Keratinocyte (primary cell): ENCODE results near the gene SAMD14. TPM values are rescaled to one million over a fixed set of nuclear protein-coding genes. Genes with fewer than 3 reads are reported as not detected.

Experiments used
- DNase-seq: peaks from one replicate; pipeline ENCODE4 v3.0.0-alpha.2; 2011; ENCODE audit warnings: low read depth, missing footprints, low spot score
- FAIRE-seq: peaks from 2 replicates; lab custom pipeline; 2011; peaks lifted over from hg19 to GRCh38; lab: Jason Lieb, UNC
- H2AFZ ChIP-seq: 2 replicates; pipeline ENCODE4 v1.6.0; 2012; ENCODE audit warnings: low read length, control low read depth, inconsistent platforms; ENCODE audit not compliant: control insufficient read depth
- H3K27ac ChIP-seq: 2 replicates; pipeline ENCODE4 v1.5.1; 2011; ENCODE audit warnings: low read length; ENCODE audit not compliant: control insufficient read depth, insufficient read depth
- H3K27me3 ChIP-seq: 3 replicates; pipeline ENCODE4 v1.6.0; 2011; ENCODE audit warnings: low read length; ENCODE audit not compliant: control insufficient read depth, insufficient read depth; ENCODE audit errors: extremely low read depth
- H3K36me3 ChIP-seq, 2 experiments: 2 replicates in 1 of 2; 3 replicates in 1 of 2; pipeline ENCODE4 v1.5.1; 2011; ENCODE audit warnings: low read length in 2 of 2, mild to moderate bottlenecking in 1 of 2; ENCODE audit not compliant: control insufficient read depth in 2 of 2, insufficient read depth in 2 of 2; ENCODE audit errors: extremely low read depth in 1 of 2
- H3K4me1 ChIP-seq: 3 replicates; pipeline ENCODE4 v1.5.1; 2011; ENCODE audit warnings: low read length; ENCODE audit not compliant: control insufficient read depth, insufficient read depth; ENCODE audit errors: extremely low read depth
- H3K4me2 ChIP-seq: 3 replicates; pipeline ENCODE4 v1.6.0; 2011; ENCODE audit warnings: low read depth, low read length; ENCODE audit not compliant: control insufficient read depth, insufficient read depth; ENCODE audit errors: extremely low read depth
- H3K4me3 ChIP-seq, 3 experiments: fragments of 200-600 bp in 1 of 3; sonication (generic) in 1 of 3; 2 replicates in 2 of 3; 3 replicates in 1 of 3; pipeline ENCODE4 v1.5.1; 2011 to 2016; ENCODE audit warnings: low read length in 3 of 3, mild to moderate bottlenecking in 3 of 3, control low read depth in 2 of 3, inconsistent platforms in 1 of 3, low read depth in 1 of 3, mixed read lengths in 1 of 3, mixed run types in 1 of 3, moderate library complexity in 1 of 3; ENCODE audit not compliant: control insufficient read depth in 2 of 3, insufficient read depth in 2 of 3; ENCODE audit errors: extremely low read depth in 1 of 3
- H3K79me2 ChIP-seq: 2 replicates; pipeline ENCODE4 v1.6.0; 2012; ENCODE audit warnings: low read length; ENCODE audit not compliant: control insufficient read depth, insufficient read depth
- H3K9ac ChIP-seq: 3 replicates; pipeline ENCODE4 v1.6.0; 2011; ENCODE audit warnings: low read length; ENCODE audit not compliant: control insufficient read depth, insufficient read depth; ENCODE audit errors: extremely low read depth
- H3K9me1 ChIP-seq: 3 replicates; pipeline ENCODE4 v1.6.0; 2011; ENCODE audit warnings: low read length; ENCODE audit not compliant: control insufficient read depth, insufficient read depth; ENCODE audit errors: extremely low read depth
- H3K9me3 ChIP-seq: 2 replicates; pipeline ENCODE4 v1.5.1; 2012; ENCODE audit warnings: low read depth, low read length; ENCODE audit not compliant: control insufficient read depth
- H4K20me1 ChIP-seq: 3 replicates; pipeline ENCODE4 v1.6.0; 2011; ENCODE audit warnings: low read length; ENCODE audit not compliant: control insufficient read depth, insufficient read depth; ENCODE audit errors: extremely low read depth
- EZH2 ChIP-seq: IDR thresholded peaks from one replicate; pipeline ENCODE4 v1.6.1; 2012; ENCODE audit warnings: inconsistent platforms, mild to moderate bottlenecking, low read length, moderate library complexity
- dilution Hi-C: fragments of 300-500 bp; cut with MboI; formaldehyde crosslinking; loops from one replicate; pipeline ENCODE4 v1.7.0; 2020; ENCODE audit warnings: low sequenced_read_pairs; ENCODE audit not compliant: extremely low pct_ligation_motif_present
- polyA plus RNA-seq, 5 experiments: library from polyadenylated mRNA; depleted of rRNA in 3 of 5; stranded (reverse) in 3 of 5; stranded (forward) in 1 of 5; unstranded in 1 of 5; fragments of >200 nt; gene quantifications; 1 replicate in 1 of 5; 2 replicates in 3 of 5; 3 replicates in 1 of 5; pipeline versions ENCODE4 v1.2.1 to v1.2.3, GENCODE V29; 2011 to 2012; ENCODE audit warnings: missing spikeins in 2 of 5, low read depth in 1 of 5, low replicate concordance in 1 of 5
- TF ChIP-seq, protein P1 (sequence below), 3 experiments: IDR thresholded peaks in 1 of 3; conservative IDR thresholded peaks in 1 of 3; optimal IDR thresholded peaks in 1 of 3; 2 replicates in 2 of 3; 3 replicates in 1 of 3; pipeline versions ENCODE3 to v1.5.1; 2011; ENCODE audit warnings: low read length in 3 of 3, mild to moderate bottlenecking in 3 of 3, moderate library complexity in 2 of 3, control low read depth in 1 of 3, inconsistent platforms in 1 of 3; ENCODE audit not compliant: insufficient read depth in 2 of 3; ENCODE audit errors: extremely low read depth in 1 of 3

Gene SAMD14
- polyA plus RNA-seq, 1 donor (not counting 4 experiments of a cell fraction or from before 2014, with no cell fraction given): not detected

DNA sequence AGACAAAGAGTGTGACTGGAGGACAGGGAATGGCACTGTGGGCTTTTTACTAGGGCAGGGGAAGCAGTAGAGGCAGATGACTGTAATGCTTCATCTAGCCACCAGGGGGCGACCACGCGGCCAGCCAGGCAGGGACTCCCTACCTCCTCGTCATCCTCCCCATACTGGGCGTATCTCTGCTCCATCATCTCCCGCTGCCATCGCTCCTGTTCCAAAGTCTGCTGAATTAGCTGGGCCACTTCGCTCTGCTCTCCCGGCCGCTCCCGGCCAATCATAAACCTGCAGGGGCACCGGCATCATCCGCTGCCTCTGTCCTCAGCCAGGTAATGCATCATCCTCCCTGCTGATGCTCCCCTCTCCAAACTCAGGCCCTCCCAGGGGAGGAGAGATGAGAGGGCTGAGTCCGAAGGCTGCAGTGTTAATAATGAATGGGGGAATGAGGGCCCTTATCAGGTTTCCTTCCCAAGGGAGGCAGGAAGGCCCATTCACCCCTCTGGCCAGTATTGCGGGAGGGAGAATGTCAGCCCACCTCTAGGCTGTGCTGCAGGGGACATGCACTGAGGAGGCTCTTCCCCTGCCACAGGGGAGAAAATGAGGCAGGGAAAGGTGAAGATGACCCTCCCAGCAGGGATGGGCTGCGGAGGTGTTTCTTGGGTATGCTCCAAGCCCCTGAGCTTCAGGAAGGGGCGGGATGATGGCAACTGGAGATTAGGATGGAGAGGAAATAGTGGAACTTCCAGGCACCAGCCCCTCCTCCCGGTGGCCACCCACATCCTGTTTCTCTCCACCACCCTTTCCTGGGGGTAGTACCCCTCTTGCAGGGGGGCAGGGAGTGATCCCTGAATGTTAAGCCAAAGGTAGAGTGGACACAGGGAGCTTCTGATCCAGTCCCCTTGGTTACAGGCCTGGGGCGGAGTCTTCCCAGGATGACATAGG, 10.3 kb upstream of the SAMD14 start:
- no peak overlapping the region for H3K27ac ChIP-seq
- no peak for TF ChIP-seq EZH2
- TF ChIP-seq, protein P1, sequence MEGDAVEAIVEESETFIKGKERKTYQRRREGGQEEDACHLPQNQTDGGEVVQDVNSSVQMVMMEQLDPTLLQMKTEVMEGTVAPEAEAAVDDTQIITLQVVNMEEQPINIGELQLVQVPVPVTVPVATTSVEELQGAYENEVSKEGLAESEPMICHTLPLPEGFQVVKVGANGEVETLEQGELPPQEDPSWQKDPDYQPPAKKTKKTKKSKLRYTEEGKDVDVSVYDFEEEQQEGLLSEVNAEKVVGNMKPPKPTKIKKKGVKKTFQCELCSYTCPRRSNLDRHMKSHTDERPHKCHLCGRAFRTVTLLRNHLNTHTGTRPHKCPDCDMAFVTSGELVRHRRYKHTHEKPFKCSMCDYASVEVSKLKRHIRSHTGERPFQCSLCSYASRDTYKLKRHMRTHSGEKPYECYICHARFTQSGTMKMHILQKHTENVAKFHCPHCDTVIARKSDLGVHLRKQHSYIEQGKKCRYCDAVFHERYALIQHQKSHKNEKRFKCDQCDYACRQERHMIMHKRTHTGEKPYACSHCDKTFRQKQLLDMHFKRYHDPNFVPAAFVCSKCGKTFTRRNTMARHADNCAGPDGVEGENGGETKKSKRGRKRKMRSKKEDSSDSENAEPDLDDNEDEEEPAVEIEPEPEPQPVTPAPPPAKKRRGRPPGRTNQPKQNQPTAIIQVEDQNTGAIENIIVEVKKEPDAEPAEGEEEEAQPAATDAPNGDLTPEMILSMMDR (optimal IDR thresholded peaks at IDR 0.05 in 1 of 3, IDR thresholded peaks at IDR 0.05 in 1 of 3, conservative IDR thresholded peaks at IDR 0.05 in 1 of 3; ENCODE audit: extremely low read depth in 1 of 3, insufficient read depth in 2 of 3, low read length in 3 of 3): peak; percentile 90 to 99 (median 97)
- H3K9ac ChIP-seq: no peak overlapping the region
- H3K27me3 ChIP-seq: no peaks in the 10 kb centered on the region
- no peak overlapping the region for H2AFZ ChIP-seq
- dilution Hi-C loops: no loop called here
- H3K9me1 ChIP-seq: peaks cover 2% of the 10 kb centered on the region
- peaks cover 15% of the 10 kb centered on the region for H3K79me2 ChIP-seq
- no peak overlapping the region for H3K4me2 ChIP-seq
- DNase-seq (no peak), FAIRE-seq (peak; percentile 95)
- no peaks in the 10 kb centered on the region for H3K9me3 ChIP-seq
- H3K4me3 ChIP-seq: no peak overlapping the region
- H3K36me3 ChIP-seq: peaks cover 63 to 71% of the 10 kb centered on the region in 2 experiments
- H4K20me1 ChIP-seq: peaks cover 13% of the 10 kb centered on the region
- H3K4me1 ChIP-seq: no peaks in the 10 kb centered on the region

DNA sequence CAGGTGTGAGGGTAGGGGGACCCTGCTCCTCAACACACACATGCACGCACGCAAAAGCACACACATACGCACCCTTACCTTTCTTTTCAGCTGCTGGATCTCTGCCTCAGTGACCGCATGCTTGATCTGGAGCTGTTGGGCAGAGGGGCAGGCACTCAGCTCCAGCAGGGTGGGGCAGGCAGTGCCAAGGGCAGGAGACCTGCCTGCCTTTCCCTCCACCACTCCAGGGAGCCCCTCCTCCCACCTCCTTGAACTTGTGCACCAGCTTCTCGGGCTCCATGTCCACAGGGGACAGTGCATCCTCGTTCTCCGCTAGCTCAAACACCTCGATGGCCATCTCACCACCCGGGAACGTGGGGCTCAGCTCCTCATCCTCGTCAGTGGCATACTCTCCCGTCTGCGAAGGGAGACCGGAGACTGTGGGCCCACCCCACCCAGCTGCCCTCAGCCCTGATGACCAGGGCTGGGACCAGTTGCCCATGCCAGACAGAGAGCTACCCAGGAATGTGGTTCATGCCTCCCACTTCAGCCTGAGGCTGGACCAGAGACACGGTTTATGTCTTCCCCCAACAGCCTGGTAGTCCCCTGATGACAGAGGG, 9.3 kb upstream of the SAMD14 start:
- H3K9me1 ChIP-seq: peaks cover 2% of the 10 kb centered on the region
- TF ChIP-seq EZH2: no peak
- TF ChIP-seq, protein P1 (optimal IDR thresholded peaks at IDR 0.05 in 1 of 3, IDR thresholded peaks at IDR 0.05 in 1 of 3, conservative IDR thresholded peaks at IDR 0.05 in 1 of 3; ENCODE audit: extremely low read depth in 1 of 3, insufficient read depth in 2 of 3, low read length in 3 of 3): no peak
- dilution Hi-C loops: no loop called here
- H3K79me2 ChIP-seq: peaks cover 8% of the 10 kb centered on the region
- H3K9ac ChIP-seq: no peak overlapping the region
- DNase-seq: no peak
- no peak for FAIRE-seq
- no peak overlapping the region for H3K4me3 ChIP-seq
- H2AFZ ChIP-seq: no peak overlapping the region
- no peaks in the 10 kb centered on the region for H3K9me3 ChIP-seq
- no peaks in the 10 kb centered on the region for H3K4me1 ChIP-seq
- no peak overlapping the region for H3K4me2 ChIP-seq
- no peaks in the 10 kb centered on the region for H3K27me3 ChIP-seq
- peaks cover 60 to 68% of the 10 kb centered on the region in 2 experiments for H3K36me3 ChIP-seq
- H3K27ac ChIP-seq: no peak overlapping the region
- H4K20me1 ChIP-seq: peaks cover 7% of the 10 kb centered on the region
